SK-N-DZ (cell line): Measurements from ENCODE around the gene UGT1A10.

Experiments
- DNase-seq: peaks from one replicate; pipeline ENCODE4 v3.0.0-alpha.2; 2015; ENCODE audit warnings: low spot score

The UGT1A10 gene

DNA sequence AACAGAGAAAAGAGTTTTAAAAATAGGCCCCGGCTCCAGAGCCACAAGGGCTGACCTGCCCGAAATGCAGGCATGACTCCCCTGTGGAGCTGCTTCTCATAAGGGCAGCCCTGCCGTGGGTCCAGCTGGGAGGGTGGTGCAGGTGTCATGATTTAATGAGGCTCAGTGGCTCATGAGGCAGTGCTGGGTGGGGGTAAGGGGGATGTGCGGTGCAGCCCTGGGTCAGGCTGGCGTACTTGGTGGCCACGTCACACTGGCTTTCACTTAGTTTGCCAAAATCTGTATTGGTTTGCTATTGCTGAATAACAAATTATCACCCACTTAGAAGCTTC lies 184.5 kb downstream of the UGT1A10 start:
- DNase-seq, result no peak

DNA sequence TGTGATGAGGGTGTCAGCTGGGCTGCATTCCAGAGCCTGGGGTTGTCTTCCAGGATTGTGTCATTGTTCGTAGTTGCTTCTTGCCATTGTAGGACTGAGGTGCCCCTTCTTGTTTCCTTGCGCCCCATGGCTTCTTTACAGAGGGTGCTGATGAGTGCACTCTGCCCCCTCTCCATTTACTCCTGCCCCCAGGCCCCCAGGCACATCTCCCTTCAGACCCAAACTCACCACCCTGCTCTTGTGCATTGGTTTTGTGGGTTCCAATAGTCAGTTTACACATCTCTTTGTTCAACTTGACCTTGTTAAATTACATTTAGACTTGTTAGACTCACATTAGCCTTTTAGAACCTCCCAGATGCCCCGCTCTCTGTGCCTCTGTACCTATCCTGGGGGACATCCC lies 184.9 kb downstream of the UGT1A10 start:
- no peak for DNase-seq

DNA sequence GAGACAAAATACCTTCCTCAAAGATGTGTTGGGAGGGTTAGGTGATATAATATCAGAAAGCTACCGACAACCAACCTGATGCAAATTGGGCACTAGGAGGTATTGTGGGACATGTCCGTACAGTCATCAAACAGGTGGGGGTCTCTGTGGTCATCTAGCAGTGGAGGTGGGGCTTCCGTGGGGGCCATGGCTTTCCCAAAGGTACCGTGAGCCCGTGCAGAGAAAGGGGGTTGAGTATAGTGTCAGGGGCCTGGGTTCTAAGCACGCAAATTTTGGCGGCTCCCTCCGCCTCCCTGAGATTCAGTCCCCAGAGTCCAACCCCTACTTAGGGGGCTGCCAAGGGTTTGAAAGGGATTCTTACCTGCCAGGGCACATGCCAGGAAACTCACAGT lies 185.5 kb downstream of the UGT1A10 start:
- DNase-seq, result no peak

DNA sequence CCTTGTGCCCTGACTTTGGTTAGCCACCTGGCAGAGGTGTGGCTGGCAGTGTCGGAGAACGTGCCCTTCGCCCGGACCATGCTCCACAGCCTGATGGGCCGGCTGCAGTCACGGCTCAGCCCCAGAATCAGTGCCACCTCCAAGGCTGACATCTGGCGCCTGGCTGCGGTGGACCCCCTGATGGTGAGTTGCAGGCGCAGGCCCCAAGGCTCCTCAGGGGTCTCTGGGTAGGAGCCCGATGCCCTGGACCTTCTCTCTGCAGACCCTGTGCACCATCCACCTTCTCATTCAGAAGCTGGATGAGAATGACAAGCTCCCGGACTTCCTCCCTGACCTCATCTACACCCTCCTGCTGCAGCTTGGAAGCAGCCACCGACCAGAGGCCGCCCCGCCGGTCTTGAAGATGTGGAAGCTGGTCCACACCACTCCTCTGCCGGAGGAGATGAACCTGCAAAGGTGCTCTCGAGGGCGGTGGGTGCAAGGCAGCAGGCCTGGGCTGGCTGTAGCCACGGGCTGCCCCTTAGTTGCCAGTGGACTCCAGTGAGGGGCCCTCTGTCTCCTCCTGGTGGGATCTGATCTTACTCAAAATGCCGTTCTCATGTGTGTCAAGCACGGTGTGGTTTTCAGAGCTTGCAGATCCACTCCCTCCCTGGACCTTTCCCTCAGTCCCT lies 186.0 kb downstream of the UGT1A10 start:
- no peak for DNase-seq
